ENCODE data around the gene CDK5RAP2.

DNA sequence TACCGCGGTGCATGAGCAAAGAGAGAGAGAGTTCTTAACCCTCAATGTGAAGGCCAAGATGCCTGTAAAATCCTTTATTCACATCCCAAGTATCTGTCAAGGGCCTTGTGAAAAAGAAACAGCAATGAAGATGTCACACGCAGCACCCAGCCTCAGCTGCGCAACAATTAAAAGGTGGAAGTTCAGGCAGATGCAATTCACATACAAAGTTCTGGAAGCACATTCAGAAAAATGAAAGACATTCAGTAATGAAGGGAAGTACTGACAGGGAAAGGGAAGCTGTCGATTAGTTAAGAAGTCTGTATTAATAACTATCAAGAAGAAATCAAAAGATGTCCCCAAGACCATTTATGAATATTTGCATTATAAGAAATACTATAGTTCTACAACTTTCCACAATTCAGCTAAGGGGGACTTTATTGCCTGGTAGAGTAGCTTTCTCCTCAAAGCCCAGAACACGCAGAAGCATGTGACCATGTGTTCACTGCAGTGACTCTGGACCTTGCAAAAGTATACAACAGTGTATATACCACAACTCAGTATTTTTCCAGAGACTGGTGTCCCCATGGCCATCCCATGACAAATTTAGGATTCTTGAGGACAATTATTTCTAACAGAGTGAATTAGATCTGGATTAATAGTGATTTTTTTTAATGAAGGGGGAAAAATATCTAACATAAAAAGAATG, 137.5 kb downstream of the CDK5RAP2 start:
- TF ChIP-seq CEBPB (IDR thresholded peaks at IDR 0.05) = no peak
- no peak for TF ChIP-seq CREB1 (IDR thresholded peaks at IDR 0.05; ENCODE audit: low read depth)
- TF ChIP-seq EGR1 (IDR thresholded peaks at IDR 0.05) = no peak
- no peak for TF ChIP-seq YY1 (IDR thresholded peaks at IDR 0.05; ENCODE audit: low read depth)
- TF ChIP-seq MAX (IDR thresholded peaks at IDR 0.05) = no peak
- no peak for TF ChIP-seq REST (IDR thresholded peaks at IDR 0.05; ENCODE audit: low read depth)
- no peak for TF ChIP-seq ZBTB7A (IDR thresholded peaks at IDR 0.05; ENCODE audit: low read depth)
- no peak for TF ChIP-seq TAF1 (IDR thresholded peaks at IDR 0.05; ENCODE audit: low read depth)
